Measurements from ENCODE around the gene MRI1. TPM values are rescaled to one million over a fixed set of nuclear protein-coding genes. Genes with fewer than 3 reads are reported as not detected.

The MRI1 gene
- total and polyA plus RNA-seq, 10 of the 15 experiments (the other 5 are each of a cell fraction or from before 2014, with no cell fraction given) = 5.4 to 50.3 (median 28.3) TPM

DNA sequence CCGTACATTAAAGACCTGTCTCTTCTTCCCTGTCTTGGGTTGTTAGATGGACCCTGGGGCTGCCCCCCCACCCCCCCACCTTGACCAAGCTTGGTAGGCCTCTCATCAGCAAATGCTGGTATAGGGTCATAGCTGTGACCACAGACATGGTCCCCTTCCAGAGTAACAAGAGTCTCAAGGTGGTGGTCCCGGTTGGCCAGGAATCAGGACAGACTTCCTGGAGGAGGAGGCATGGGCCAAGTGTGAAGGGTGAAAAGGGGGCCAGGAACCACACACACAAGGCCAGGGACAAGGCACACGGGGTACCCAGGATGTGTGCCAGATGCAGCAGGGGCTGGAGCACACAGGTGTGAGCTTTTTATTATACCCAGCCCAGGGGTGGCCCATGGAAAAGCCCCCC, 1.1 kb upstream of the MRI1 start:
- Histone ChIP-seq H3K4me1 (ENCODE audit: control insufficient read depth, insufficient read depth, low read length) (no peaks in the 10 kb centered on the region), H3K9me3 (replicated peaks; ENCODE audit: control insufficient read depth, insufficient read depth, low read length) (no peaks in the 10 kb centered on the region), H3K4me3 (no peak overlapping the region), H3K27ac (ENCODE audit: control insufficient read depth, insufficient read depth) (no peak overlapping the region), H3K4me2 (ENCODE audit: control insufficient read depth, insufficient read depth) (no peak overlapping the region), H3K36me3 (ENCODE audit: control insufficient read depth in 2 of 2, insufficient read depth in 2 of 2, low read length in 1 of 2) (peaks cover 0 to 10% of the 10 kb centered on the region in 2 experiments; a peak in 3 of 4 replicates), H3K9ac (ENCODE audit: control insufficient read depth, insufficient read depth, low read length) (no peak overlapping the region), H2AFZ (ENCODE audit: control insufficient read depth, low read depth, low read length) (no peak overlapping the region), H4K20me1 (ENCODE audit: control insufficient read depth, insufficient read depth) (no peaks in the 10 kb centered on the region), H3K27me3 (replicated peaks in 1 of 2; ENCODE audit: control insufficient read depth in 2 of 2, insufficient read depth in 2 of 2, low read length in 1 of 2) (no peaks in the 10 kb centered on the region), H3K79me2 (ENCODE audit: control insufficient read depth, insufficient read depth, low read length) (peaks cover 19% of the 10 kb centered on the region)
- TF ChIP-seq POLR2A (IDR thresholded peaks at IDR 0.05; ENCODE audit: low read depth, low read length) = 0 out of 2 replicates have a peak, but pooled peaks have one; percentile 39
- TF ChIP-seq ZNF207 (IDR thresholded peaks at IDR 0.05; ENCODE audit: borderline replicate concordance) = no peak
- FAIRE-seq = no peak
- POLR2A ChIA-PET = interaction anchor here (0.6 to 2.9 kb wide), 2 partner anchors 11 to 796 kb away, joined by 6 to 17 read pairs; partner anchors contain the start of gene C19orf53
- 100% methylated on average over 3 of the region's 3 CpGs for WGBS (ENCODE audit: insufficient coverage, insufficient replicate concordance, low lambda C conversion rate, missing lambda C conversion rate)
- no peak for DNase-seq (ENCODE audit: low read depth, low spot score)
- no TSS peak for BruUV-seq (replicated peaks)
- CTCF ChIA-PET = no interaction called here
- SMC1A ChIA-PET (ENCODE audit: uncharacterized antibody, unreplicated experiment) = no interaction called here
- intact Hi-C loops (cut with micrococcal nuclease; ENCODE audit: unreplicated experiment) (no loop called here), in situ Hi-C loops (cut with MboI) (no loop called here)
- RAD21 ChIA-PET (ENCODE audit: unreplicated experiment) = no interaction called here
- no peak for ATAC-seq

GRCh38 chr19:13764821-13765394, 586 bp downstream of the MRI1 start:
- DNase-seq (ENCODE audit: low read depth, low spot score) (no peak), FAIRE-seq (no peak), ATAC-seq (peak; percentile 74)
- CTCF ChIA-PET = interaction anchor here (0.9 to 1.0 kb wide), 3 partner anchors 9 to 318 kb away, joined by 3 to 6 read pairs (median 3); partner anchors contain the start of gene C19orf53
- SMC1A ChIA-PET (ENCODE audit: uncharacterized antibody, unreplicated experiment) = interaction anchor here (2.0 kb wide), 1 partner anchor 10 kb away, joined by 6 read pairs; the partner anchor contains the start of gene C19orf53
- Histone ChIP-seq H3K4me1 (ENCODE audit: control insufficient read depth, insufficient read depth, low read length) (no peaks in the 10 kb centered on the region), H3K9ac (ENCODE audit: control insufficient read depth, insufficient read depth, low read length) (peak overlapping the region; percentile 71), H3K27ac (ENCODE audit: control insufficient read depth, insufficient read depth) (0 out of 2 replicates have a peak overlapping the region, but pooled peaks have one; percentile 20), H3K36me3 (ENCODE audit: control insufficient read depth in 2 of 2, insufficient read depth in 2 of 2, low read length in 1 of 2) (peaks cover 0 to 4% of the 10 kb centered on the region in 2 experiments; a peak in 3 of 4 replicates), H3K79me2 (ENCODE audit: control insufficient read depth, insufficient read depth, low read length) (peaks cover 19% of the 10 kb centered on the region), H3K27me3 (replicated peaks in 1 of 2; ENCODE audit: control insufficient read depth in 2 of 2, insufficient read depth in 2 of 2, low read length in 1 of 2) (no peaks in the 10 kb centered on the region), H4K20me1 (ENCODE audit: control insufficient read depth, insufficient read depth) (no peaks in the 10 kb centered on the region), H3K9me3 (replicated peaks; ENCODE audit: control insufficient read depth, insufficient read depth, low read length) (no peaks in the 10 kb centered on the region), H3K4me3 (peak overlapping the region; percentile 83), H2AFZ (ENCODE audit: control insufficient read depth, low read depth, low read length) (peak overlapping the region; percentile 61), H3K4me2 (ENCODE audit: control insufficient read depth, insufficient read depth) (peak overlapping the region; percentile 94)
- in situ Hi-C loops (cut with MboI) = no loop called here
- POLR2A ChIA-PET = interaction anchor here (0.5 to 2.9 kb wide), 4 partner anchors 9 to 83 kb away, joined by 3 to 17 read pairs (median 4); partner anchors contain the start of gene C19orf53
- intact Hi-C loops (cut with micrococcal nuclease; ENCODE audit: unreplicated experiment) = no loop called here
- WGBS (ENCODE audit: insufficient coverage, insufficient replicate concordance, low lambda C conversion rate, missing lambda C conversion rate) = 2% methylated on average over 39 of the region's 48 CpGs
- BruUV-seq (replicated peaks) = no TSS peak
- RAD21 ChIA-PET (ENCODE audit: unreplicated experiment) = interaction anchor here (1.4 kb wide), 1 partner anchor 9 kb away, joined by 7 read pairs; the partner anchor contains the start of gene C19orf53
- no peak for TF ChIP-seq CEBPZ (IDR thresholded peaks at IDR 0.05; ENCODE audit: low read depth, low read length)
- TF ChIP-seq WRNIP1 (IDR thresholded peaks at IDR 0.05; ENCODE audit: borderline replicate concordance, low read depth, low read length) = no peak
- no peak for TF ChIP-seq NBN (IDR thresholded peaks at IDR 0.05)
- TF ChIP-seq CBX3 (IDR thresholded peaks at IDR 0.05; ENCODE audit: borderline replicate concordance, low read depth) = no peak
- TF ChIP-seq ZNF274 (IDR thresholded peaks at IDR 0.05; ENCODE audit: insufficient read depth, insufficient read length) = no peak
- TF ChIP-seq IRF5 (IDR thresholded peaks at IDR 0.05; ENCODE audit: borderline replicate concordance) = no peak
- TF ChIP-seq PBX3 (IDR thresholded peaks at IDR 0.05; ENCODE audit: insufficient replicate concordance, low read depth, low read length) = no peak
- no peak for TF ChIP-seq BRCA1 (IDR thresholded peaks at IDR 0.05; ENCODE audit: low read depth, low read length)
